ENCODE results near the gene HMX1. TPM values are rescaled to one million over a fixed set of nuclear protein-coding genes. Genes with fewer than 3 reads are reported as not detected.
A peak's percentile ranks its signal among the peaks of the same experiment; 100 is the strongest.

The HMX1 gene
- total RNA-seq, 6 experiments from 2014 or later: not detected

- H3K36me3 ChIP-seq: no peaks in the 10 kb centered on the region
- H3K27ac ChIP-seq: no peak overlapping the region
- no peaks in the 10 kb centered on the region for H3K4me1 ChIP-seq
- intact Hi-C loops (cut with DNase I): no loop called here
- H3K4me3 ChIP-seq: no peak overlapping the region
- TF ChIP-seq POLR2A (IDR thresholded peaks at IDR 0.05) (no peak), CTCF (IDR thresholded peaks at IDR 0.05) (no peak)
- no peaks in the 10 kb centered on the region for H3K27me3 ChIP-seq
- 52% methylated on average over 7 of the region's 12 CpGs for WGBS (ENCODE audit: insufficient coverage, low coverage, low lambda C conversion rate, missing lambda C conversion rate)
- no peaks in the 10 kb centered on the region for H3K9me3 ChIP-seq
- DNase-seq: peak; percentile 8 to 38 (median 15)
- no peak for ATAC-seq
Measured at GRCh38 chr4:8847331-8847730, 24.3 kb downstream of the HMX1 start.

- Histone ChIP-seq H3K27me3 (no peaks in the 10 kb centered on the region), H3K4me3 (no peak overlapping the region), H3K4me1 (no peaks in the 10 kb centered on the region), H3K36me3 (no peaks in the 10 kb centered on the region), H3K9me3 (no peaks in the 10 kb centered on the region), H3K27ac (no peak overlapping the region)
- no peak for TF ChIP-seq POLR2A (IDR thresholded peaks at IDR 0.05)
- no peak for TF ChIP-seq CTCF (IDR thresholded peaks at IDR 0.05)
- intact Hi-C loops (cut with DNase I): no loop called here
- DNase-seq (peak; percentile 6 to 31 (median 11)), ATAC-seq (no peak)
- WGBS (ENCODE audit: insufficient coverage, low coverage, low lambda C conversion rate, missing lambda C conversion rate): 41% methylated on average over 3 of the region's 3 CpGs
Measured at GRCh38 chr4:8846826-8847225, 24.8 kb downstream of the HMX1 start.

GRCh38 chr4:8846046-8846720 is 25.5 kb downstream of the HMX1 start:
- DNase-seq (peak; percentile 4 to 24 (median 22)), ATAC-seq (no peak)
- 41% methylated on average over 5 of the region's 9 CpGs for WGBS (ENCODE audit: insufficient coverage, low coverage, low lambda C conversion rate, missing lambda C conversion rate)
- TF ChIP-seq POLR2A (IDR thresholded peaks at IDR 0.05) (no peak), CTCF (IDR thresholded peaks at IDR 0.05) (no peak)
- H3K36me3 ChIP-seq: no peaks in the 10 kb centered on the region
- no peaks in the 10 kb centered on the region for H3K4me1 ChIP-seq
- no peak overlapping the region for H3K4me3 ChIP-seq
- no peaks in the 10 kb centered on the region for H3K27me3 ChIP-seq
- intact Hi-C loops (cut with DNase I): no loop called here
- no peaks in the 10 kb centered on the region for H3K9me3 ChIP-seq
- no peak overlapping the region for H3K27ac ChIP-seq

- intact Hi-C loops (cut with DNase I): no loop called here
- Histone ChIP-seq H3K27ac (no peak overlapping the region), H3K36me3 (no peaks in the 10 kb centered on the region), H3K27me3 (no peaks in the 10 kb centered on the region), H3K4me1 (no peaks in the 10 kb centered on the region), H3K4me3 (no peak overlapping the region), H3K9me3 (no peaks in the 10 kb centered on the region)
- no peak for TF ChIP-seq CTCF (IDR thresholded peaks at IDR 0.05)
- TF ChIP-seq POLR2A (IDR thresholded peaks at IDR 0.05): no peak
- DNase-seq (peak; percentile 10 to 35 (median 15)), ATAC-seq (no peak)
- 51% methylated on average over 8 of the region's 14 CpGs for WGBS (ENCODE audit: insufficient coverage, low coverage, low lambda C conversion rate, missing lambda C conversion rate)
Measured at GRCh38 chr4:8844976-8845690, 26.5 kb downstream of the HMX1 start.
